NB4 (cell line): ENCODE results near the gene SPTBN4.

ENCODE experiments used
- MYC ChIP-seq: IDR thresholded peaks from 2 replicates; pipeline ENCODE4 v1.6.1; 2011; ENCODE audit warnings: low read depth, low read length
- POLR2A ChIP-seq: IDR thresholded peaks from 2 replicates; pipeline ENCODE4 v1.6.1; 2011; ENCODE audit warnings: mild to moderate bottlenecking; ENCODE audit not compliant: insufficient read length; ENCODE audit errors: extremely low read depth
- TF ChIP-seq, protein P1 (sequence below): IDR thresholded peaks from one replicate; pipeline ENCODE4 v1.5.1; 2012; ENCODE audit warnings: low read depth, low read length
- TF ChIP-seq, protein P2 (sequence below): IDR thresholded peaks from 2 replicates; pipeline ENCODE4 v1.6.1; 2011; ENCODE audit warnings: low read depth, low read length

DNA sequence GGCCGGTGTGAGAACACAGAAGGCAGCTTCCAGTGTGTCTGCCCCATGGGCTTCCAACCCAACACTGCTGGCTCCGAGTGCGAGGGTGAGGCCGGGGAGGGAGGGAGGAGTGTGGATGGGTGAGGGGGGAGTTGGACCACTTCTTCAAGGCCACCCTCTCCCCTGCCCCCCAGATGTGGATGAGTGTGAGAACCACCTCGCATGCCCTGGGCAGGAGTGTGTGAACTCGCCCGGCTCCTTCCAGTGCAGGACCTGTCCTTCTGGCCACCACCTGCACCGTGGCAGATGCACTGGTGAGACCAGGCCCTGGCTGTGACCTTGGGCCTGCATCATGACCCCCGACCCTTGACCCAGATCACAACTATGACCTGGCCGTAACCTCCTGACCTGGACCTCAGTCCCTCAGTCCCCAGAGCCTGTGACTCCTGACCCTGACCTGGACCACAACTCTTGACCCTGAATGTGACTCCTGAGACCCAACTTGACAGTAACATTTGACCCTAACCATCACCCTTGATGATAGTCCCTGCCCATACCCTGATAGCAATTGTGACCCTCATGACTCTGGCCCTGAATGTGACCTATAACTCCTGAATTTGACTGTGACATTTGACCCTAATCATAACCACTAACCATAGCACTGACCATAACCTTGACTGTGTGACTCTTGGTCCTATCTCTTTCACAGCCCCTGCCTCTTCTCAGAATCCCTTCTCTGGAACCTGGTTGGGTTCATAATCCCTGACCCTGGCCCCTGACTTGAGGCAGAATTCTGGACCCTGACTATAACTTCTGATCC lies 145.3 kb downstream of the SPTBN4 start:
- TF ChIP-seq, protein P1, sequence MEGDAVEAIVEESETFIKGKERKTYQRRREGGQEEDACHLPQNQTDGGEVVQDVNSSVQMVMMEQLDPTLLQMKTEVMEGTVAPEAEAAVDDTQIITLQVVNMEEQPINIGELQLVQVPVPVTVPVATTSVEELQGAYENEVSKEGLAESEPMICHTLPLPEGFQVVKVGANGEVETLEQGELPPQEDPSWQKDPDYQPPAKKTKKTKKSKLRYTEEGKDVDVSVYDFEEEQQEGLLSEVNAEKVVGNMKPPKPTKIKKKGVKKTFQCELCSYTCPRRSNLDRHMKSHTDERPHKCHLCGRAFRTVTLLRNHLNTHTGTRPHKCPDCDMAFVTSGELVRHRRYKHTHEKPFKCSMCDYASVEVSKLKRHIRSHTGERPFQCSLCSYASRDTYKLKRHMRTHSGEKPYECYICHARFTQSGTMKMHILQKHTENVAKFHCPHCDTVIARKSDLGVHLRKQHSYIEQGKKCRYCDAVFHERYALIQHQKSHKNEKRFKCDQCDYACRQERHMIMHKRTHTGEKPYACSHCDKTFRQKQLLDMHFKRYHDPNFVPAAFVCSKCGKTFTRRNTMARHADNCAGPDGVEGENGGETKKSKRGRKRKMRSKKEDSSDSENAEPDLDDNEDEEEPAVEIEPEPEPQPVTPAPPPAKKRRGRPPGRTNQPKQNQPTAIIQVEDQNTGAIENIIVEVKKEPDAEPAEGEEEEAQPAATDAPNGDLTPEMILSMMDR: no peak
- TF ChIP-seq POLR2A (no peak), MYC (no peak)
- TF ChIP-seq, protein P2, sequence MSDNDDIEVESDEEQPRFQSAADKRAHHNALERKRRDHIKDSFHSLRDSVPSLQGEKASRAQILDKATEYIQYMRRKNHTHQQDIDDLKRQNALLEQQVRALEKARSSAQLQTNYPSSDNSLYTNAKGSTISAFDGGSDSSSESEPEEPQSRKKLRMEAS: no peak
